ENCODE data around the gene TBC1D2.

DNA sequence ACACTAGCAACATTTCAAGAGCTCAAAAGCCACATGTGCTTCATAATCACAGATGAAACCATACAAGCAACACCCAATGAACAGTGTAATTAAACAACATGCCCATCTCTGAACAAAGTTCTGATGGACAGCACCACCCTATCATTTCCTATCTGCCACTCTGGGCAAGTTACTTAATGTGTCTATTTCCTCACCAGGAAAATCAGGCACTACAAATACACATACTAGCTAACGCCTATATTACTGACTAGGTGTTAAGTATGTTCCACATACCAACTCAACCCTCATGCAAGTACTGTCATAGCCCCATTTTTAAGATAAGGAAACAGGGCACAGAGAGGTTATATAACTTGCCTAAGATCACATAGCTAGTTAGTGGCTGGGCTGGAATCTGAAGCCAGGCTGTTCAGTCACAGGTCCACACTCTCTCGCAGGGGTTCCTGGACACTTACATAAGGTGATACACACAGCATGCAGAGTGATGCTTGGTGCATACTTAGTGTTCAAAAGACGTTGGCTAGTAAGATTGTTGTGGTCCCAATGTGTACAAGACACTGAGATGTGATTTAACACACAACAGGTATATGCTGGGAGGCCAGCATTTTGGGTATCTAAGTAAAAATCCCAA lies 87.2 kb downstream of the TBC1D2 start:
- no peak for TF ChIP-seq POLR2A (IDR thresholded peaks at IDR 0.05)
- TF ChIP-seq EP300 (IDR thresholded peaks at IDR 0.05), result no peak
